H1 (cell line): ENCODE results near the gene CLIC3. TPM values are rescaled to one million over a fixed set of nuclear protein-coding genes. Genes with fewer than 3 reads are reported as not detected.

Experiments used
- CTCF ChIA-PET: fragments of 300-600 bp; sonication (Branson Sonifier 250); formaldehyde crosslinking; loops from one replicate; lab custom pipeline; 2021; ENCODE audit not compliant: partially characterized antibody; lab: Charles Lee
- POLR2A ChIA-PET: fragments of 300-600 bp; sonication (Branson Sonifier 250); formaldehyde crosslinking; loops from one replicate; lab custom pipeline; 2021; ENCODE audit warnings: inconsistent platforms; ENCODE audit not compliant: partially characterized antibody; lab: Charles Lee
- DNase-seq, 2 experiments: peaks; one replicate each; pipeline versions ENCODE4 v3.0.0 to v3.0.0-alpha.2; 2010 to 2022; ENCODE audit warnings: low spot score in 2 of 2, low read depth in 1 of 2, mixed read lengths in 1 of 2
- FAIRE-seq: peaks from 2 replicates; lab custom pipeline; 2011; peaks lifted over from hg19 to GRCh38; lab: Jason Lieb, UNC
- H2AFZ ChIP-seq: 2 replicates; pipeline ENCODE4 v1.8.1; 2012; ENCODE audit warnings: low read length, inconsistent platforms
- H2AK5ac ChIP-seq: 2 replicates; pipeline ENCODE4 v1.6.1; 2013; ENCODE audit warnings: low read depth, low read length
- H2BK120ac ChIP-seq: replicated peaks from 2 replicates; pipeline ENCODE3; 2013; ENCODE audit warnings: low read depth, low read length, inconsistent platforms
- H2BK12ac ChIP-seq: 2 replicates; pipeline ENCODE4 v1.6.1; 2013; ENCODE audit warnings: low read depth, low read length
- H2BK15ac ChIP-seq: 2 replicates; pipeline ENCODE4 v1.6.1; 2013; ENCODE audit warnings: low read length
- H2BK20ac ChIP-seq: 2 replicates; pipeline ENCODE4 v1.6.1; 2013; ENCODE audit warnings: low read length
- H2BK5ac ChIP-seq: 2 replicates; pipeline ENCODE4 v1.6.1; 2013; ENCODE audit warnings: low read depth, low read length
- H3K14ac ChIP-seq: 2 replicates; pipeline ENCODE4 v1.6.1; 2013; ENCODE audit warnings: inconsistent platforms; ENCODE audit not compliant: insufficient read length
- H3K18ac ChIP-seq: 2 replicates; pipeline ENCODE4 v1.6.1; 2013; ENCODE audit warnings: low read length; ENCODE audit errors: extremely low read depth
- H3K23ac ChIP-seq: 2 replicates; pipeline ENCODE4 v1.6.1; 2013; ENCODE audit warnings: inconsistent platforms; ENCODE audit not compliant: insufficient read length
- H3K23me2 ChIP-seq: 2 replicates; pipeline ENCODE4 v1.6.1; 2013; ENCODE audit warnings: low read depth, low read length
- H3K27ac ChIP-seq: 2 replicates; pipeline ENCODE4 v1.6.1; 2011; ENCODE audit warnings: low read depth, low read length, inconsistent platforms
- H3K27me3 ChIP-seq, 4 experiments: replicated peaks in 1 of 4; 1 replicate in 1 of 4; 2 replicates in 3 of 4; pipeline versions ENCODE4 v1.6.1 to v1.8.1; 2011 to 2013; ENCODE audit warnings: low read length in 3 of 4, mild to moderate bottlenecking in 3 of 4, inconsistent platforms in 2 of 4, mixed read lengths in 2 of 4, moderate library complexity in 1 of 4; ENCODE audit not compliant: control insufficient read depth in 3 of 4, insufficient read depth in 3 of 4; ENCODE audit errors: extremely low read depth in 1 of 4
- H3K36me3 ChIP-seq, 4 experiments: 2 replicates each; pipeline versions ENCODE4 v1.6.1 to v1.8.1; 2011 to 2013; ENCODE audit warnings: mild to moderate bottlenecking in 4 of 4, low read length in 3 of 4, moderate library complexity in 2 of 4, control low read depth in 1 of 4, inconsistent platforms in 1 of 4; ENCODE audit not compliant: insufficient read depth in 4 of 4, control insufficient read depth in 2 of 4
- H3K4ac ChIP-seq: replicated peaks from 2 replicates; pipeline ENCODE3; 2013; ENCODE audit warnings: low read length, low read depth, mixed read lengths, inconsistent platforms; ENCODE audit not compliant: insufficient read length
- H3K4me1 ChIP-seq, 4 experiments: replicated peaks in 1 of 4; 1 replicate in 1 of 4; 2 replicates in 3 of 4; pipeline versions ENCODE4 v1.6.1 to v1.8.1; 2011 to 2013; ENCODE audit warnings: low read length in 3 of 4, inconsistent platforms in 2 of 4, mixed read lengths in 1 of 4; ENCODE audit not compliant: insufficient read depth in 4 of 4, control insufficient read depth in 3 of 4
- H3K4me2 ChIP-seq, 2 experiments: 2 replicates each; pipeline versions ENCODE4 v1.6.1 to v1.8.1; 2011 to 2013; ENCODE audit warnings: low read depth in 2 of 2, low read length in 2 of 2, control low read depth in 1 of 2, inconsistent platforms in 1 of 2, mild to moderate bottlenecking in 1 of 2; ENCODE audit not compliant: insufficient read depth in 1 of 2
- H3K4me3 ChIP-seq, 4 experiments: fragments of 200-600, 300-600 bp in 1 of 4; sonication (generic), shearing (Covaris generic), sonication (Bioruptor Twin) in 1 of 4; 2 replicates each; pipeline versions ENCODE4 v1.5.1 to v1.8.1; 2011 to 2016; ENCODE audit warnings: low read length in 4 of 4, low read depth in 3 of 4, control low read depth in 2 of 4, inconsistent platforms in 2 of 4, mild to moderate bottlenecking in 2 of 4, mixed read lengths in 1 of 4, moderate library complexity in 1 of 4; ENCODE audit not compliant: insufficient read depth in 2 of 4; ENCODE audit errors: extremely low read depth in 1 of 4
- H3K56ac ChIP-seq: replicated peaks from 2 replicates; pipeline ENCODE3; 2013; ENCODE audit warnings: low read depth, mild to moderate bottlenecking, mixed read lengths, low read length, inconsistent platforms; ENCODE audit not compliant: insufficient read length
- H3K79me1 ChIP-seq: 2 replicates; pipeline ENCODE4 v1.6.1; 2013; ENCODE audit warnings: low read depth, low read length, control low read depth
- H3K79me2 ChIP-seq, 2 experiments: 2 replicates each; pipeline versions ENCODE4 v1.6.1 to v1.8.1; 2012 to 2013; ENCODE audit warnings: low read length in 2 of 2, mild to moderate bottlenecking in 2 of 2, inconsistent platforms in 1 of 2; ENCODE audit not compliant: insufficient read depth in 2 of 2, control insufficient read depth in 1 of 2
- H3K9ac ChIP-seq, 4 experiments: replicated peaks in 1 of 4; 1 replicate in 1 of 4; 2 replicates in 3 of 4; pipeline versions ENCODE4 v1.6.1 to v1.8.1; 2011 to 2013; ENCODE audit warnings: low read depth in 3 of 4, low read length in 3 of 4, control low read depth in 2 of 4, mild to moderate bottlenecking in 2 of 4, moderate library complexity in 2 of 4, inconsistent platforms in 1 of 4; ENCODE audit errors: extremely low read depth in 1 of 4
- H3K9me3 ChIP-seq, 2 experiments: 2 replicates each; pipeline versions ENCODE4 v1.6.1 to v1.8.1; 2012 to 2013; ENCODE audit warnings: mild to moderate bottlenecking in 2 of 2, moderate library complexity in 2 of 2, control low read depth in 1 of 2, inconsistent platforms in 1 of 2, low read depth in 1 of 2, low read length in 1 of 2, mixed read lengths in 1 of 2; ENCODE audit not compliant: insufficient read depth in 2 of 2
- H4K20me1 ChIP-seq, 2 experiments: replicated peaks in 1 of 2; 2 replicates each; pipeline versions ENCODE3 to v1.8.1; 2011 to 2013; ENCODE audit warnings: inconsistent platforms in 2 of 2, low read length in 2 of 2, mild to moderate bottlenecking in 1 of 2; ENCODE audit not compliant: insufficient read depth in 2 of 2, control insufficient read depth in 1 of 2
- H4K5ac ChIP-seq: 2 replicates; pipeline ENCODE4 v1.6.1; 2013; ENCODE audit warnings: low read length, low read depth, mixed read lengths, inconsistent platforms; ENCODE audit not compliant: insufficient read length
- H4K8ac ChIP-seq: 2 replicates; pipeline ENCODE4 v1.8.0; 2013; ENCODE audit warnings: mild to moderate bottlenecking, moderate library complexity, low read length, inconsistent platforms; ENCODE audit not compliant: insufficient read depth; ENCODE audit errors: extremely low read depth
- H4K91ac ChIP-seq: replicated peaks from 2 replicates; pipeline ENCODE3; 2013; ENCODE audit warnings: low read length, mixed read lengths, inconsistent platforms; ENCODE audit not compliant: insufficient read length
- CTBP2 ChIP-seq: IDR thresholded peaks from 2 replicates; pipeline ENCODE4 v1.7.0; 2011; ENCODE audit warnings: borderline replicate concordance, mild to moderate bottlenecking, moderate library complexity, mixed read lengths, low read length; ENCODE audit not compliant: insufficient read depth, insufficient read length
- GABPA ChIP-seq: IDR thresholded peaks from 2 replicates; pipeline ENCODE4 v1.6.1; 2011; ENCODE audit warnings: mild to moderate bottlenecking, low read length, moderate library complexity, borderline replicate concordance; ENCODE audit not compliant: insufficient read depth
- NRF1 ChIP-seq: IDR thresholded peaks from 2 replicates; pipeline ENCODE4 v1.6.1; 2011; ENCODE audit warnings: mild to moderate bottlenecking, low read depth, low read length, improper control_type of control experiment
- POLR2A ChIP-seq, 2 experiments: IDR thresholded peaks; 1 replicate in 1 of 2; 2 replicates in 1 of 2; pipeline ENCODE4 v1.6.1; 2011; ENCODE audit warnings: low read depth in 2 of 2, low read length in 2 of 2, mild to moderate bottlenecking in 2 of 2; ENCODE audit errors: control extremely low read depth in 1 of 2
- RFX5 ChIP-seq: IDR thresholded peaks from 2 replicates; pipeline ENCODE4 v1.6.1; 2011; ENCODE audit warnings: low read depth, low read length, improper control_type of control experiment, borderline replicate concordance
- RNF2 ChIP-seq: fragments of 200-900, 300-1000 bp; sonication (generic); IDR thresholded peaks from 2 replicates; pipeline ENCODE4 v1.7.1; 2016; ENCODE audit warnings: borderline replicate concordance, low read depth, mild to moderate bottlenecking, antibody characterized with exemption, low read length; ENCODE audit not compliant: poor library complexity, severe bottlenecking; ENCODE audit errors: missing control alignments
- SIRT6 ChIP-seq: IDR thresholded peaks from one replicate; pipeline ENCODE4 v1.7.1; 2012; ENCODE audit warnings: low read length, inconsistent platforms
- SRF ChIP-seq: IDR thresholded peaks from 2 replicates; pipeline ENCODE4 v1.6.1; 2011; ENCODE audit warnings: mild to moderate bottlenecking, low read depth, low read length, moderate library complexity
- SUZ12 ChIP-seq: fragments of 200-600 bp; sonication (generic); IDR thresholded peaks from 2 replicates; pipeline ENCODE4 v1.6.1; 2012; ENCODE audit warnings: mild to moderate bottlenecking, inconsistent platforms, low read length, moderate library complexity, mixed read lengths
- WGBS, 2 experiments: shearing (Covaris generic) in 1 of 2; methylation state at CpG; one replicate each; pipeline versions ENCODE4 v1.1.6 to v1.1.7; 2013 to 2015; ENCODE audit warnings: low lambda C conversion rate in 2 of 2, mixed read lengths in 2 of 2, inconsistent platforms in 1 of 2, low coverage in 1 of 2, missing lambda C conversion rate in 1 of 2; ENCODE audit not compliant: insufficient replicate concordance in 2 of 2, insufficient coverage in 1 of 2, insufficient read length in 1 of 2; ENCODE audit errors: extremely low coverage in 1 of 2, missing lambda C conversion rate in 1 of 2; 5-methylcytosine and 5-hydroxymethylcytosine counted together
- polyA plus RNA-seq, 7 experiments: library from polyadenylated mRNA; depleted of rRNA in 3 of 7; stranded (reverse) in 5 of 7; unstranded in 2 of 7; fragments of >200 nt in 5 of 7; fragments of 200-250 nt in 2 of 7; gene quantifications; 1 replicate in 5 of 7; 2 replicates in 1 of 7; 4 replicates in 1 of 7; pipeline versions ENCODE4 v1.2.1 to v1.2.3, GENCODE V29; 2011 to 2013; ENCODE audit warnings: missing spikeins in 2 of 7, mixed read lengths in 2 of 7
- total RNA-seq: library from RNA; stranded (reverse); fragmentation: NEBNext Ultra II Directional; extraction: Animal tissue kit (Norgen Biotek cat#: 25700); gene quantifications from 2 replicates; pipeline ENCODE4 v1.2.1, GENCODE V29; 2021
- TF ChIP-seq, protein P1 (sequence below), 3 experiments: IDR thresholded peaks; 1 replicate in 2 of 3; 2 replicates in 1 of 3; pipeline versions ENCODE4 v1.5.1 to v1.6.1; 2011; ENCODE audit warnings: low read length in 3 of 3, mild to moderate bottlenecking in 3 of 3, inconsistent platforms in 2 of 3, low read depth in 1 of 3, moderate library complexity in 1 of 3; ENCODE audit not compliant: insufficient read depth in 1 of 3; ENCODE audit errors: control extremely low read depth in 1 of 3

The CLIC3 gene
- total and polyA plus RNA-seq, 2 of the 8 experiments (the other 6 are each of a cell fraction or from before 2014, with no cell fraction given): 0.12 TPM; not detected in 1

DNA sequence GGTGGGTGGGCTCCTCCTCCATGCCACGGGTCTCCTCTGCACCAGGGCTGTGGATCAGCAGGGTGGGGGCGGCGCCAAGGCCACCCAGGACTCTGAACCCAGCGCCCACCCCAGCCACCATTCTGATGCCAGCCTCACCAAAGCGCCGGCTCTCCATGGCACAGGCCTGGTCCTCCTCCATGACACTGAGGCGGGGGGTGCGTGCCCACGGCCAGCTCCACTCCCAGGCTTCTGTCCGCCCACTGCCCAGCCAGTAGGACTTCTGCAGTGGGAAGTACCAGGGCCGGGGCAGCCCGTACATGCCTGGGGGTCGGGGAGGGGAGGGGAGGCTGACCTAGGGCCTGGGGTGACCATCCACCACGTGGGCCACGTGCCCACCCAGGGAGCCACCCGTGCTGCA lies 20.1 kb upstream of the CLIC3 start:
- H3K27me3 ChIP-seq: no peaks in the 10 kb centered on the region; a peak in 1 of 7 replicates
- H3K79me2 ChIP-seq: no peaks in the 10 kb centered on the region
- no peak overlapping the region for H3K9ac ChIP-seq
- no peak overlapping the region for H3K23ac ChIP-seq
- peaks cover 0 to 13% (median 0%) of the 10 kb centered on the region in 4 experiments; a peak in 1 of 8 replicates for H3K36me3 ChIP-seq
- H3K79me1 ChIP-seq: no peaks in the 10 kb centered on the region
- H4K91ac ChIP-seq: no peak overlapping the region
- peaks cover 0 to 27% of the 10 kb centered on the region in 2 experiments; a peak in 2 of 4 replicates for H3K9me3 ChIP-seq
- no peak overlapping the region for H3K4me2 ChIP-seq
- no peak overlapping the region for H2BK12ac ChIP-seq
- no peak overlapping the region for H3K4me3 ChIP-seq
- H3K56ac ChIP-seq: no peak overlapping the region
- H4K5ac ChIP-seq: no peak overlapping the region
- peaks cover 0 to 2% of the 10 kb centered on the region in 2 experiments for H4K20me1 ChIP-seq
- H3K18ac ChIP-seq: no peak overlapping the region
- no peak overlapping the region for H2BK20ac ChIP-seq
- no peak overlapping the region for H2BK15ac ChIP-seq
- DNase-seq (no peak), FAIRE-seq (no peak)
- H3K14ac ChIP-seq: no peak overlapping the region
- H3K23me2 ChIP-seq: no peaks in the 10 kb centered on the region; the same call in 1 of the 2 replicates
- ChIA-PET POLR2A (no interaction called here), CTCF (interaction anchor here (0.8 to 7.2 kb wide), 5 partner anchors 14 to 69 kb away, joined by 3 to 54 read pairs (median 6); partner anchors contain the start of genes ABCA2 and FUT7)
- H2AFZ ChIP-seq: no peak overlapping the region
- WGBS, 2 experiments: 84% methylated on average over 11 of the region's 16 CpGs; no CpG with 5 or more reads in 1 of the 2 experiments
- no peak overlapping the region for H3K4ac ChIP-seq
- H2AK5ac ChIP-seq: no peak overlapping the region
- no peak overlapping the region for H4K8ac ChIP-seq
- H2BK5ac ChIP-seq: no peak overlapping the region
- H3K27ac ChIP-seq: no peak overlapping the region
- peaks cover 0 to 7% (median under 1%) of the 10 kb centered on the region in 4 experiments; a peak in 2 of 7 replicates for H3K4me1 ChIP-seq
- no peak overlapping the region for H2BK120ac ChIP-seq
- TF ChIP-seq RNF2 (no peak), POLR2A (IDR thresholded peaks at IDR 0.05; ENCODE audit: control extremely low read depth in 1 of 2, low read depth in 2 of 2, low read length in 2 of 2) (no peak), SIRT6 (no peak), CTBP2 (no peak), NRF1 (no peak), SRF (no peak), GABPA (no peak), SUZ12 (no peak), RFX5 (no peak)
- TF ChIP-seq, protein P1, sequence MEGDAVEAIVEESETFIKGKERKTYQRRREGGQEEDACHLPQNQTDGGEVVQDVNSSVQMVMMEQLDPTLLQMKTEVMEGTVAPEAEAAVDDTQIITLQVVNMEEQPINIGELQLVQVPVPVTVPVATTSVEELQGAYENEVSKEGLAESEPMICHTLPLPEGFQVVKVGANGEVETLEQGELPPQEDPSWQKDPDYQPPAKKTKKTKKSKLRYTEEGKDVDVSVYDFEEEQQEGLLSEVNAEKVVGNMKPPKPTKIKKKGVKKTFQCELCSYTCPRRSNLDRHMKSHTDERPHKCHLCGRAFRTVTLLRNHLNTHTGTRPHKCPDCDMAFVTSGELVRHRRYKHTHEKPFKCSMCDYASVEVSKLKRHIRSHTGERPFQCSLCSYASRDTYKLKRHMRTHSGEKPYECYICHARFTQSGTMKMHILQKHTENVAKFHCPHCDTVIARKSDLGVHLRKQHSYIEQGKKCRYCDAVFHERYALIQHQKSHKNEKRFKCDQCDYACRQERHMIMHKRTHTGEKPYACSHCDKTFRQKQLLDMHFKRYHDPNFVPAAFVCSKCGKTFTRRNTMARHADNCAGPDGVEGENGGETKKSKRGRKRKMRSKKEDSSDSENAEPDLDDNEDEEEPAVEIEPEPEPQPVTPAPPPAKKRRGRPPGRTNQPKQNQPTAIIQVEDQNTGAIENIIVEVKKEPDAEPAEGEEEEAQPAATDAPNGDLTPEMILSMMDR (IDR thresholded peaks at IDR 0.05; ENCODE audit: control extremely low read depth in 1 of 3, insufficient read depth in 1 of 3, low read depth in 1 of 3, low read length in 3 of 3): no peak
